ENCODE measurements around the gene MYMX.

- TF ChIP-seq CTCF (conservative IDR thresholded peaks at IDR 0.05) (no peak), ZFX (IDR thresholded peaks at IDR 0.05) (no peak)
These were observed 46.0 kb downstream of the MYMX start for GRCh38 chr6:44262467-44263353.

All from C4-2B (cell line).